ENCODE measurements around the gene KRT73.

DNA sequence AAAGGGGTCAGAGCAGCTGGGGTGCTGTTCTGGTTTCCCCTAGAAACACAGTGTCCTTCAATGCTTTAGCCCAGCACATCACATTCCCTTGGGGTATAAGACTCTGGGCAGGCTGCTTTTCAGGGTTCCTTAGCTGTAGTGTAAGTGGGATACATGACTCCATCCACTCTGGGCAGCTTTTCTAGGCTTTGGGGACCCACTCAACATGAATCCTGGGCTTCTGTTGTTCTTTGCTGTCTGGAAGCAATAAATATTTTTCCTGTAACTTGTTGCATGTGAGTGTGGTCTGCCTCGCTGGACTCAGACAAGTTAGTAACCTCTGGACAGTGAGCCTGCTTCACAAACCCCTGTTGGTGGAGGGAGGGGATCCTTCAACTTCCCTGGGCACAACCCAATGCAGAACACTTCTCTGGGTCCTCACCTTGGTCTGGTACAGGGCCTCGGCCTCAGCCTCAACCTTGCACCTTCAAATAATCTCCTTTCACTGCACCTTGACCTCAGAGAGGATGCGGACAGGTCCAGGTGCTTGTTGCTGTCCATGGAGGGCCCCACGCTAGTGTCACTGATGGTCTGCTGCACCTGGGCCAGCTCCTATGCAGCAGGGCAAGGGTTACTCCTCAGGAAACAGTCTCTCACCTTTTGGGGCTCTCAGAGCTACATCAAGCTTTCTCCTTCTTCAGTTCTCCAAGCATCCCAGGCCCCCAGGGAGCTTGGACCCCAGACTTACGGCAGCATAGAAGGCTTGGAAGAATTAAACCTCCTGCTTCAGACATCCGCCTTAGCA is 13.5 kb upstream of the KRT73 start:
- no peak for TF ChIP-seq CTCF (conservative IDR thresholded peaks at IDR 0.05; ENCODE audit: low read length)
- TF ChIP-seq EZH2phosphoT487 (IDR thresholded peaks at IDR 0.05; ENCODE audit: borderline replicate concordance): no peak

All from Loucy (cell line).